Ovary (tissue), 9 donors: ENCODE measurements around the gene COL23A1. TPM values are rescaled to one million over a fixed set of nuclear protein-coding genes. Genes with fewer than 3 reads are reported as not detected.

Source experiments
- DNase-seq, 5 donors: peaks; one replicate each; pipeline ENCODE4 v3.0.0-alpha.2; 2019 to 2020
- H3K27ac ChIP-seq, 2 donors: fragments of 200-600 bp; one replicate each; pipeline versions ENCODE4 v1.5.1 to v1.8.0; 2019 to 2022
- H3K27me3 ChIP-seq: fragments of 200-600 bp; one replicate; pipeline ENCODE4 v1.8.0; 2022
- H3K36me3 ChIP-seq: fragments of 200-600 bp; sonication (generic); one replicate; pipeline ENCODE4 v1.5.1; 2019
- H3K4me1 ChIP-seq: one replicate; pipeline ENCODE4 v1.8.1; 2013; ENCODE audit warnings: mild to moderate bottlenecking, moderate library complexity; ENCODE audit not compliant: insufficient read depth
- H3K4me3 ChIP-seq: fragments of 200-600 bp; sonication (generic); one replicate; pipeline ENCODE4 v1.5.1; 2017
- H3K9me3 ChIP-seq, 2 donors: fragments of 200-600 bp in 1 of 2; sonication (generic) in 1 of 2; one replicate each; pipeline versions ENCODE4 v1.5.1 to v1.8.1; 2013 to 2019; ENCODE audit warnings: mild to moderate bottlenecking in 1 of 2, moderate library complexity in 1 of 2
- CTCF ChIP-seq, 3 donors: fragments of 450-650 bp in 2 of 3; fragments of 200-600 bp in 1 of 3; IDR thresholded peaks; one replicate each; pipeline versions ENCODE4 v1.5.1 to v1.8.0; 2016 to 2022; ENCODE audit warnings: antibody characterized with exemption in 3 of 3, mild to moderate bottlenecking in 1 of 3
- EP300 ChIP-seq: sonication (generic); formaldehyde crosslinking; IDR thresholded peaks from one replicate; pipeline ENCODE4 v1.6.1; 2017; ENCODE audit warnings: antibody characterized with exemption
- POLR2A ChIP-seq: fragments of 450-650 bp; IDR thresholded peaks from one replicate; pipeline ENCODE4 v1.6.1; 2017; ENCODE audit warnings: antibody characterized with exemption, mild to moderate bottlenecking, moderate library complexity
- whole genome bisulfite sequencing, 3 donors: extraction: QIAGEN DNeasy Blood & Tissue Kit in 1 of 3; methylation state at CpG; one replicate each; pipeline versions ENCODE4 v1.1.5 to v1.1.7; 2013 to 2017; 5-methylcytosine and 5-hydroxymethylcytosine counted together
- intact Hi-C, 4 donors: fragments of 100-400 bp; cut with DNase I; formaldehyde crosslinking; loops; one replicate each; pipeline versions ENCODE4 v1.11.0 to v1.15.1; 2022 to 2023
- polyA plus RNA-seq, 2 donors: library from polyadenylated mRNA; stranded (reverse); fragments of 200-250 nt in 1 of 2; fragments of 350-450 nt in 1 of 2; fragmentation: Illumina TruSeq in 1 of 2; extraction: RNeasy Lipid Tissue Mini Kit (QIAGEN cat#74804) in 1 of 2; gene quantifications; one replicate each; pipeline ENCODE4 v1.2.3, GENCODE V29; 2013 to 2014
- total RNA-seq, 7 donors: library from RNA; depleted of rRNA in 2 of 7; stranded (reverse); fragments of >200 nt in 2 of 7; fragmentation: NEBNext Ultra II Directional in 3 of 7; extraction: Animal tissue kit (Norgen Biotek cat#: 25700) in 3 of 7; gene quantifications; one replicate each; pipeline versions ENCODE4 v1.1.0 to v1.2.4, GENCODE V29; 2016 to 2023
- donor health status: DM: no; HTN: no; CAD: no; lungs with moderate emphysema.
- donor health status: DM: no; HTN: no; CAD: no.
- donor health status: Bipolar disorder and iron deficiency.
- donor health status: DM: yes; HTN: yes; CAD: no.
- donor health status: DM: no; HTN: no; CAD: no.
- donor health status: DM: yes; HTN: yes; CAD: no.

The COL23A1 gene
- total and polyA plus RNA-seq, 9 donors: 0.13 to 0.92 (median 0.39) TPM; not detected in 1

- DNase-seq: no peak
- intact Hi-C loops: no loop called here
- H3K9me3 ChIP-seq: peaks cover 0 to 7% of the 10 kb centered on the region in 2 donors
- no peak overlapping the region for H3K27ac ChIP-seq
- H3K4me1 ChIP-seq: no peaks in the 10 kb centered on the region
- TF ChIP-seq CTCF (IDR thresholded peaks at IDR 0.05) (no peak), POLR2A (no peak), EP300 (no peak)
- no peak overlapping the region for H3K4me3 ChIP-seq
- H3K27me3 ChIP-seq: no peaks in the 10 kb centered on the region
- H3K36me3 ChIP-seq: no peaks in the 10 kb centered on the region
- WGBS, 3 donors: 75 to 80% (median 77%) methylated on average over 6 of the region's 6 CpGs
Observed at GRCh38 chr5:178514851-178515418, 75.3 kb downstream of the COL23A1 start.

GRCh38 chr5:178511172-178511571 is 79.0 kb downstream of the COL23A1 start:
- 52 to 62% (median 55%) methylated on average over 3 of the region's 3 CpGs for WGBS, 3 donors
- intact Hi-C loops: no loop called here
- Histone ChIP-seq H3K27me3 (no peaks in the 10 kb centered on the region), H3K4me3 (no peak overlapping the region), H3K27ac (no peak overlapping the region), H3K36me3 (no peaks in the 10 kb centered on the region), H3K4me1 (no peaks in the 10 kb centered on the region), H3K9me3 (peaks cover 0 to 7% of the 10 kb centered on the region in 2 donors)
- DNase-seq: no peak
- TF ChIP-seq EP300 (no peak), CTCF (IDR thresholded peaks at IDR 0.05) (no peak), POLR2A (no peak)

- 80 to 81% (median 81%) methylated on average over 15 of the region's 15 CpGs for WGBS, 3 donors
- Histone ChIP-seq H3K9me3 (peaks cover 0 to 7% of the 10 kb centered on the region in 2 donors), H3K36me3 (no peaks in the 10 kb centered on the region), H3K4me3 (no peak overlapping the region), H3K4me1 (no peaks in the 10 kb centered on the region), H3K27ac (no peak overlapping the region), H3K27me3 (no peaks in the 10 kb centered on the region)
- intact Hi-C loops: no loop called here
- no peak for DNase-seq
- TF ChIP-seq EP300 (no peak), POLR2A (no peak), CTCF (IDR thresholded peaks at IDR 0.05) (no peak)
Observed at GRCh38 chr5:178509491-178510057, 80.6 kb downstream of the COL23A1 start.

GRCh38 chr5:178507151-178507932 is 82.9 kb downstream of the COL23A1 start:
- Histone ChIP-seq H3K27me3 (no peaks in the 10 kb centered on the region), H3K4me1 (no peaks in the 10 kb centered on the region), H3K27ac (no peak overlapping the region), H3K9me3 (no peaks in the 10 kb centered on the region), H3K4me3 (no peak overlapping the region), H3K36me3 (no peaks in the 10 kb centered on the region)
- DNase-seq: no peak
- no peak for TF ChIP-seq EP300
- TF ChIP-seq POLR2A: no peak
- no peak for TF ChIP-seq CTCF (IDR thresholded peaks at IDR 0.05)
- intact Hi-C loops: no loop called here
- 87 to 93% (median 89%) methylated on average over 12 of the region's 12 CpGs for WGBS, 3 donors
